Activated naive CD4-positive, alpha-beta T cell treated with anti-CD3 and anti-CD28 coated beads, Interleukin-2, amount 50 U/mL, for 24 hours (primary cell): Measurements from ENCODE around the gene CACNA2D3.

Experiments used
- H3K27ac Mint-ChIP-seq: one replicate; pipeline ENCODE4 v1.8.0; 2021; ENCODE audit warnings: mild to moderate bottlenecking, mixed read lengths
- H3K27me3 Mint-ChIP-seq: one replicate; pipeline ENCODE4 v1.8.0; 2021; ENCODE audit warnings: mixed read lengths
- H3K36me3 Mint-ChIP-seq: one replicate; pipeline ENCODE4 v1.8.0; 2021; ENCODE audit warnings: mixed read lengths
- H3K4me1 Mint-ChIP-seq: one replicate; pipeline ENCODE4 v1.8.0; 2021; ENCODE audit warnings: mixed read lengths
- H3K4me3 Mint-ChIP-seq: one replicate; pipeline ENCODE4 v1.8.0; 2021; ENCODE audit warnings: mild to moderate bottlenecking, mixed read lengths
- H3K9me3 Mint-ChIP-seq: one replicate; pipeline ENCODE4 v1.8.0; 2021; ENCODE audit warnings: mixed read lengths

The CACNA2D3 gene

DNA sequence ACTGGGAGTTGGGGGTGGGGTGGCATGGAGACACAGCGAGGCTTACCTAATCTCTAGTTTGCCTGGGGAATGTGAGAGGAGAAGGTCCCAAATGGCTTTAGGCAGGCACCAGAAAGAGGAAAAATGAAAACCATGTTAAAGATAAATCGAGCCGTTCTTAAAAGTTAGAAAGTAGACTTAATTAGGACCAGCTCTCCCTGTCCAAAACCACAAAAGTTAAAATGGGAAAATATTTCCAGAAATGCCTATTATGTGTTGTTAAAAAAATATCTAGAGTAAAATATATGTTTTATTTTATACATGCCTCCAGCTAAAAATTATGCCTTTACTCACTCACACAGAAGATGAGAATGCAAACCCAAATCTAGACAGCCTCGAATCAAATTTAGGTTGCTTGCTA is 755.4 kb downstream of the CACNA2D3 start:
- Mint-ChIP-seq H3K27ac (no peak overlapping the region), H3K36me3 (no peaks in the 10 kb centered on the region)

DNA sequence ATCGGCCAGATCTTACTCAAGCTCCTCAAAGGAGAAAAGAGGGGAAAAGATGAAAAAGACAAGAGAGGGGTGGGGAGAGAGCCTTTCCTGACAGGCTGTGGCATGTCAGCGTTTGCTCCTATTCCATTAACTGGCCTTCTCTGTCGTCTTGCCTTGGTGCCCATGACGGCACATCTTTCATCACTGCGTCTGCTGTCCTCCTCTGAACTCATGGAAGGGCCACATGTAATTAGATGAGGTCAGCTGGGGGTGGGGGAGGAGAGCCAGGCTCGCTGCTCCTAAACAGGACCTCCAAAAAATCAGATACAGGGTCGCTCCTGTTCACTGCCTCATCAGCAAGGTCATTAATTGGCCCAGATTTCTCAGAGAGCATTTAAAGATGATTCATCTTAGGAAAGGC is 755.8 kb downstream of the CACNA2D3 start:
- Mint-ChIP-seq H3K4me1 (no peaks in the 10 kb centered on the region), H3K36me3 (no peaks in the 10 kb centered on the region), H3K9me3 (no peaks in the 10 kb centered on the region), H3K27ac (no peak overlapping the region), H3K27me3 (peaks cover 2% of the 10 kb centered on the region), H3K4me3 (no peak overlapping the region)

More for the DNA sequence above, 755.4 kb downstream of the CACNA2D3 start:
- H3K4me3 Mint-ChIP-seq: no peak overlapping the region
- H3K27me3 Mint-ChIP-seq: peaks cover 2% of the 10 kb centered on the region
- H3K9me3 Mint-ChIP-seq: no peaks in the 10 kb centered on the region
- no peaks in the 10 kb centered on the region for H3K4me1 Mint-ChIP-seq

DNA sequence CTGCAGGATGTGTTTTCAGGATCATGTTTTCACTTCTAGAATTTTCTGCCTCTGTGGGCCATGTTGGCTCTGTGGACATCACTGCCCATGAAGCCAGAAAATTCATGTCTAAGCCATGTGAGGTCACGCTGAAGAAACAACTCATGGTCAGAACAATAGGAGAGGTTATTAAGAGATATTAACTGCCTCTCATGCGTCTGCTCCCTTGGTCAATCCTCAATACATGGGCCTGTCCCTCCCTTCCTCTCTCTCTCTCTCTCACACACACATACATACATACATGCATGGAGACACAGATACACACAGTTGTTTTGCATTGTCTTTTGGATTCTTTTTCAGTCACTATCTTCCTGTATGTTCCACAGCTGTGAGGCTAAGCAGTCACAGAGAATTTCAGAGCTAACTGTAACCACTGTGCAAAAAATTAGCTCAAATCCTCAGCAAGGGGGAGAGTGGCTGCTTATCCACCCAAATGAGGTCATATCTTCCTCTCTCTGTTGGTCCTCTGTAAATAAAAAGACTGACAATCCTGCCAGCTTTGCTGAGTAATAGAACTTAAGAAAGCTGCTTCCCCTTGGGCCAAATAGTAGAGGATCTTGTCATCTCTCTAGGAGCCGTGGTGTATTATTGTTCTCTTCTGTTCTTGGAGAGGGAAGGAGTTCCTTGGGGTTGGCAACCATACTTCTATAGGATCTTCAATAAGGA is 759.9 kb downstream of the CACNA2D3 start:
- Mint-ChIP-seq H3K36me3 (no peaks in the 10 kb centered on the region), H3K9me3 (no peaks in the 10 kb centered on the region), H3K4me3 (no peak overlapping the region), H3K27ac (no peak overlapping the region), H3K27me3 (peaks cover 2% of the 10 kb centered on the region), H3K4me1 (no peaks in the 10 kb centered on the region)

DNA sequence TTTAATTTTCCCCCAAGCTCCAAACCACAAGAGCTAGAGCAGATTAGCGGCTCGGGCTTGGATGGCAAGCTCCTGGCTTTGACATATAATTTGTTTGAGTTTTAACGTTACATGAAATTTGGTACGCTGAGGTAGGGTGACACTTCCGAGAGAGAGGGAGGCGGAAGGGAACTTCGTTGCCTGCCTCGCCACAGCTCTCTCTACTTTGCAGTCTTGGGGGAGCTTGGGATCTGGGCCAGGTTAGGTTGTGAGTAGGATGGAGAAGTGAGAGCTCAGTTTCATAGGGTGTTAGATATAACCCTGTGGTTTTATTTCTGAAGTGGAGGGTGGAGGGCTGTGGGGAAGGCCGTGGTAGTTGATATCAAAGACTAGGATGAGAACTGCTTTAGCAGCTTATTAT is 765.8 kb downstream of the CACNA2D3 start:
- no peaks in the 10 kb centered on the region for H3K36me3 Mint-ChIP-seq
- H3K27me3 Mint-ChIP-seq: no peaks in the 10 kb centered on the region
- no peaks in the 10 kb centered on the region for H3K4me1 Mint-ChIP-seq
- H3K4me3 Mint-ChIP-seq: no peak overlapping the region
- H3K9me3 Mint-ChIP-seq: no peaks in the 10 kb centered on the region
- H3K27ac Mint-ChIP-seq: no peak overlapping the region

DNA sequence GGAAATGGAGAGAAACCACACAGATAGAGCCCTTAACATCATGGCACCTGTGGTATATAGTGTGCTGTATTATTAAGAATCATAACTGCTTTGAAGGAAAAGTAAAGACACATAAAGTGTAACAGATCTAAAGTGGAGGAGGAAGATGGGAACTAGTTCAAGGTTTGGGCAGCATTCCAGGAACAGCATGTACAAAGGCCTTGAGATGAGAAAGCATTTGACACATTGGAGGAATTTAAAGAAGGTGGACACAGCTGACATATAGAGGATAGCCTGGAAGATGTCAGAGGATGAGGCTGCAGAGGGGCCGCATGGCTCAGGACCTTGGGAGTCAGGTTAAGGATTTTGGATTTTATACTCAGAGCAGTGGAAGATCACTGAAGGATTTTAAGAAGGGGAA is 766.5 kb downstream of the CACNA2D3 start:
- no peaks in the 10 kb centered on the region for H3K27me3 Mint-ChIP-seq
- H3K36me3 Mint-ChIP-seq: no peaks in the 10 kb centered on the region
- H3K4me3 Mint-ChIP-seq: no peak overlapping the region
- H3K27ac Mint-ChIP-seq: no peak overlapping the region
- no peaks in the 10 kb centered on the region for H3K4me1 Mint-ChIP-seq
- H3K9me3 Mint-ChIP-seq: no peaks in the 10 kb centered on the region

DNA sequence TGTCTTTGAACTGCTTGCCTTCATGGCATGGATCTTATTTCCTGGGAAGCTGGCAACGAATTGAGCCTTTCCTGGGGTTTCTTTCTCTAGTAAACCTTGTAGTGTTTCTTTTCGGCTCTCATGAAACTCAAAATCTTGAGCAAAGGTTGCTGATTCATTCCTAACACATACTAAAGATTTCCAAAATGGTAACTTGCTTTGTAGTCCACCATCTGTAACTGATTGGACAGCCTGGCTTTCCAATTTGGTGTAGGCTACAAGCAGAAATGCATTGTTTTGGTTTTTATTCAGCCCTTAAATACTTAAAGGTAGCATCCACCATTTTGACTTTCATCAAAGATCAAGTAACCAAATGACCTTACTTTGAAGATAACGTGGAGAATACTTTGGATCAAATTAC is 767.4 kb downstream of the CACNA2D3 start:
- Mint-ChIP-seq H3K27me3 (no peaks in the 10 kb centered on the region), H3K36me3 (no peaks in the 10 kb centered on the region), H3K4me1 (no peaks in the 10 kb centered on the region), H3K27ac (no peak overlapping the region), H3K4me3 (no peak overlapping the region), H3K9me3 (no peaks in the 10 kb centered on the region)

DNA sequence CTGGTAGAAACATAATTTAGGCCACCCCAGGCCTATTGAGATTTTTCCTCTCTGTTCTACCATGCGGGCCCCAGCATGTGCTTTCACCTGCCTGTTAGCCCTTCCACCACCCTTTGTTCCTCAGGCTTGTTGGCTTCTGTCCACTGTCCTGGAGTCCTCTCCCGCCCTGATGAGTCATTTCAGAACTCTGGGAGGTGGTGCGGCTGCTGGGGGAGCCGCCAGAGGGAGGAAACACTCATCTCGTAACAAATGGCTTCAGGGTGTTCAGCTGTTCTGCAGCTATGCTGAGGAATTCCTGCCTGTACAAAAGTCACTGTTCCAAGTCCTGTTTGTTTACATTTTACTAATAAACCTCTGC is 769.2 kb downstream of the CACNA2D3 start:
- Mint-ChIP-seq H3K36me3 (no peaks in the 10 kb centered on the region), H3K27me3 (no peaks in the 10 kb centered on the region), H3K4me3 (no peak overlapping the region), H3K9me3 (no peaks in the 10 kb centered on the region), H3K4me1 (no peaks in the 10 kb centered on the region), H3K27ac (no peak overlapping the region)

DNA sequence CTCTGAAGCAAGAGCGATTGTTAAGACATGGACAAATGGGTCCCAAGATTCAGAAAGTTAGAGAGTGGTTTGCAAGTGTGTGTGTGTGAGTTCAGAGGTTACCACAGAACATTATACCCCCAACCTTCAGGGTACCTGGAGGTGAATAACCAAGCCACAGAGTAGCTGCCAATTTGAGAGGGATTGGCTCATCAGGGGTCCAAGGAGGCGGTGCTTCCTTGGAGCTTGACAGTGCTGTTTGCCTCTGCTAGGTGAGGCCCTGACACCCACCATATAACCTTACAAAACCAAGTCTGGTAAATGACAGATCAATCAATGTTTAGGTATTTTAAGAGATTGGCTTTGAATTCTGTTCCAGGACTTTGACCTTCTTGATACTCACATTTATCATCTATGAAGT is 769.8 kb downstream of the CACNA2D3 start:
- Mint-ChIP-seq H3K27me3 (no peaks in the 10 kb centered on the region), H3K9me3 (no peaks in the 10 kb centered on the region), H3K4me1 (no peaks in the 10 kb centered on the region), H3K27ac (no peak overlapping the region), H3K36me3 (no peaks in the 10 kb centered on the region), H3K4me3 (no peak overlapping the region)

DNA sequence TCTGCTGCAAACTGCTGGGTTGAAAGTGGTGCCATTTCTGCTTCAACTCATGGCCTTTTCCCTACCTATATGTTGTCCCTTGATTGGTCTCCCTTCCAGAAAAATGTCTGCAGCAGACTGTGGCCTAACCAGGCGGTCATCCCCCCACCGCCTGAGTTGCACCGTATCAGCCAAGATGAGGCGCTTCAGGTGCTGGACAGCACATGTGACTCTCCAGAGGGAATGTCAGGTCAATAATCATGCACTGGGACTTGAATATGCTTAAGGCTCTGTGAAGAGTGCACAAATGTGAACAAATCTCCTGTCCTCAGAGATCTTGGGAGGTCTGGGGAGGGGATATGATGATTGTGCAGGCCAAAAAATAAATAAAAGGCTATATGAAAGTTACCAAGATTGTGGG is 773.3 kb downstream of the CACNA2D3 start:
- H3K9me3 Mint-ChIP-seq: no peaks in the 10 kb centered on the region
- no peaks in the 10 kb centered on the region for H3K4me1 Mint-ChIP-seq
- H3K36me3 Mint-ChIP-seq: no peaks in the 10 kb centered on the region
- no peaks in the 10 kb centered on the region for H3K27me3 Mint-ChIP-seq
- H3K27ac Mint-ChIP-seq: no peak overlapping the region
- no peak overlapping the region for H3K4me3 Mint-ChIP-seq

DNA sequence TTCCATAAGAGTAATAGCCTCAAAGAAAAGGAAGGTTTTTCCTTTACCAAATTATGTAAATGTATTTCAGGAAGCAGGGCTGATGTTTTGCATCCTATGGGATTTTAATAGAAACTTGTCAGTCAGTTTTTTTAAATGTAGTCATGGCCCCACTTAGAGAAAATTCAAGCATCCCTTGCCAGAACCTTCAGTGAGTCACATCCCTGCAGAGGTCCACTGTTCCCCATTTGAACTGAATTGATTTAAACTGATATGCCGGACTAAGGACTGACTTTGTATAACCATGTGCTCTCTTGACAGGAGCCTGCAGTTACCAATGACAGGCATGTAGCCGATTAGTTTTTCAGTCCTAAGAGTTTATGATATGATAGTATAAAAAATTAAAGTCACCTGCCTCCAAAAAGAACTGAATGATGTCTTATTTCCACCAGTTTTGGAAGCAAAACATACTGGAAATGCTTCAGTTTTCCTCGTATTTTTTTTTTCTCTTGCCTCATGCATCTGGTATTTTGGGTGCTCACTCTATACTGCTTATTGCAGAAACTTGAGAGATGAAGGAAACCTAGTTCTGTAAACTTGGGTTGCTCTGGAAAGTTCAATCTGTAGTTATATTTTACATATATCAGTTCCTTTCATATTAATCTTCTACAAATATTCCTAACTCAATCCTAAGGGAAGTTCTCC is 774.8 kb downstream of the CACNA2D3 start:
- Mint-ChIP-seq H3K4me3 (no peak overlapping the region), H3K27ac (no peak overlapping the region), H3K36me3 (no peaks in the 10 kb centered on the region), H3K9me3 (no peaks in the 10 kb centered on the region), H3K4me1 (no peaks in the 10 kb centered on the region), H3K27me3 (no peaks in the 10 kb centered on the region)

DNA sequence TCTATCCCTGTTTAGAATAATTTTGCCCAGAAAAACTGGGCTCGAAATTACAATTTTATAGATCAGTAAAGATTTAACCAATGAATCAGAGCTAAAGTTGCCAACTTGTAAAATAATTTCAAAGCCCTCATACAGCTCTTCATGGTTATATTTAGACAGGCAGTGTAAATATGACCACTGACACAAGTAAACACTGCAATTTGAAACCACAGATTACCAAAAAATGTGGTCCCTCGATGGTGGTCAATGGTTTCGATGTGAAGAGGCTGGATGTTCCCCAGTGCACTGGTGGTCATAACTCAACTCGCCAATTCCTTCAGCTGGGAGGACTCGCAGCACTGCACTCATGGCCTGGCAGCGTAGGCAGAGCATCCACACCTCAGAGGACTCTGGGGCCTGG is 776.9 kb downstream of the CACNA2D3 start:
- Mint-ChIP-seq H3K27me3 (no peaks in the 10 kb centered on the region), H3K4me1 (no peaks in the 10 kb centered on the region), H3K27ac (no peak overlapping the region), H3K9me3 (no peaks in the 10 kb centered on the region), H3K36me3 (no peaks in the 10 kb centered on the region), H3K4me3 (no peak overlapping the region)

DNA sequence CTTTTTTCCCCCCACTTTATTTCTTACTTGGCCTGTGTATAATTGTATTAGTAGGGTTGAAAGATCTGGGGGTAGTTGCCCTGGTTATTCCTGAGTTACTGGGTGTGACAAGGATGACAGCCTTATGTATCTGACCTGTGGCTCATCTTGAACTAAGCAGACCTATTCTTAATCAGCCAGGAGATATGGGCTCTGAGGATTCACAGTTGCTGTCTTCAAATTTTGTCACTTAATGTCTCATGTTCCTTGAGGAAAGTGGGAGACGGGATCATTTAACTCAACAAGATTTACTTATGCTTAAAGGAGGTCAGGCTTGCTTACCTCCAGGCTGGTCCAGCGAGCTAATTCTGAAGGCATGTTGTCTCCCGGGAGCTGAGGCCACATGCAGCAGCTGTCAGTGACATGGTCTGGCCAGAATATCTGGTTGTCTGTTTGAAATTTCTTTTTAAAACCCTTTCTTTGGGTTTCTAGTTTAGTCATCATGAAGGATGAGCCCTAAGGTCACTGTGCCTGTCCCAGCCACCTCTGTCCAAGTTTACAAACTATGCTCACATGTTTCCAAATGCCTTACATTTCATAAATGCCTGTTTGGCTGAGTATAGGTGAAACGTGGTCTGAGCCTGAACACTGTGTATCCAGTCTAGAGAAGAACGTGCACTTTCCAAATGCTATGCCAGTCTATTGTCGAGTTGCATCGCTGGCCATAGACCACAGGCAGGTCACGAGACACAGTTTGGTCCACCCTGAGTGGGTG is 778.7 kb downstream of the CACNA2D3 start:
- no peaks in the 10 kb centered on the region for H3K27me3 Mint-ChIP-seq
- no peaks in the 10 kb centered on the region for H3K9me3 Mint-ChIP-seq
- H3K4me3 Mint-ChIP-seq: no peak overlapping the region
- H3K36me3 Mint-ChIP-seq: no peaks in the 10 kb centered on the region
- H3K4me1 Mint-ChIP-seq: no peaks in the 10 kb centered on the region
- no peak overlapping the region for H3K27ac Mint-ChIP-seq

DNA sequence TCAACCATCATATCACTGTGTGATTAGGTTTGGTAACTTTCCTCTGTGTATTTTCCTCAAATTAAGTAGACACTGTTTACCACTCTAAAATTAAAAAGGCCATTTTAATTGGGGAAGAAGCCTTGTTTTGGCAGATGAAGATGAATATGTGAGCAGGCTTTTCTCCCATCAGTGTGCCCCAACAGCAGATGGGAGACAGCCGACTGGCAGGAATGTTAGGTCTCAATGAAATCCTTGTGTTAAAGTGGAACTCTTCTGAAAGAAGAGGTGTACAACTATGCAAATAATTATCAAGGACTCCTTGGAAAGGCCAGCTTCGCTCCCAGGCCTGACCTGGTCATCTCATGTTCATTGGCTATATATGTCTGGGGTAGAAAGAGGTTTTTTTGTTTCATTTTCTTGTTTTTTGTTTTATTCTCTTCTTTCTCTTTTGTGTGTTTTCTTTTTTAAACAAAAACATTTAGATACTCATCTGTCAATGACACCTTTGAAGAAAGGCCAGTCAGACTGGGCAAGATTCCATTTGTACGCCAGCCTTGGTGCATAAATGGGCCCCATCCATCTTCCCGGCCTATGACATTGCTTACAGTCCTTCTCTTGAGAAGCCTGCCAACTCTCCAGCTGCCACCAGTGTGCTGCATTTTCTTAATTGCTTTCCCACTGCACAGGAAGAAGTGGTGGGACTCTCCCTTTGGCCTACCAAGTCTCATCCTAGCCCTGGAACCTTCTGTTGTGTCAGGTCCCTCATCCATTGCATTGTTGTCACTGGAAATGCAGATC is 779.7 kb downstream of the CACNA2D3 start:
- no peak overlapping the region for H3K4me3 Mint-ChIP-seq
- no peaks in the 10 kb centered on the region for H3K27me3 Mint-ChIP-seq
- no peaks in the 10 kb centered on the region for H3K36me3 Mint-ChIP-seq
- H3K4me1 Mint-ChIP-seq: no peaks in the 10 kb centered on the region
- H3K27ac Mint-ChIP-seq: no peak overlapping the region
- H3K9me3 Mint-ChIP-seq: no peaks in the 10 kb centered on the region

DNA sequence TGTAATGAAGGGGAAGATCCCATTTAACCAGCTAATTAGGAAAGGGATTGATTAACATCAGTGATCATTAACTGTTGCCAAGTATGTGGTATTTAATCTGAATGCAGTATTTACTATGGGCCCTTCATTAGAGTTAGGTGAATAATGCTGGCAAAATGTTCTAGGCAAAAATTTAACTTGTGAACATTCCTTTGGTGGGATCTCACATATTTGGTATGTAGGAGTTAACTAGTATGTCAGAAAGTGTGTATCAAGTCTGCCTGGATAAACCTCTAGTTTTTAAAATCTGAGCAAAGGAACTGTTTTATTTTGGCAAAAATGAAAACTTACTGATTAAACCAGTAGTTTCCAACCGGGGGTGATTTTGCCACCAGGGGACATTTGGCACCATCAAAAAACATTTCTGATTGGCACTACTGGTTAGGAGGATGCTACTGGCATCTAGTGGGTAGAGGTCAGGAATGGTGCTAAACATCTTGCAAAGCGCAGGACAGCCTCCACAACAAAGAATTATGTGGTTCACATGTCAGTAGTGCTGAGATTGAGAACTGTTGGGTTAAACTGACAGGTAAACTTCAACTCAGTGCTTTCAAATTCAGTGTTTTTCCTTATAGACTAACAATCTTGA is 783.0 kb downstream of the CACNA2D3 start:
- Mint-ChIP-seq H3K27me3 (no peaks in the 10 kb centered on the region), H3K36me3 (no peaks in the 10 kb centered on the region), H3K27ac (no peak overlapping the region), H3K9me3 (no peaks in the 10 kb centered on the region), H3K4me3 (no peak overlapping the region), H3K4me1 (no peaks in the 10 kb centered on the region)

DNA sequence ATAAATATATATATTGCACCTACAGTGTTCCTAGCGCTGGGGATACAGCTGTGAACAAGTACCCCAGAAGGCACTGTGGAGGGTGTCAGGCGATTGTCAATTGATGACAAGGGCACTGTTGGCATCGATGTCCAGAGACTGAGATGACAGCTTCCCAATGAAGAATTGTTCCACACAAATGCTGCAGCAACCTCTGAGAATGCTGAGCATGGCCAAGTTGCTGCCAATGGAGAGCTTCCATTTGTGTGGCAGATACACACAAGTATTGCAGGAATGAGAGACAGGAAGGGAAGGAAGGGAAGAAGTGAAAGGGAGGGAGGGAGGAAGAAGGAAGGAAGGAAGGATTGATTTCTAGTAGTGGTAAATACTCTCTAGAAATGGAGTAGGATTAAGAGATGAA is 783.6 kb downstream of the CACNA2D3 start:
- no peaks in the 10 kb centered on the region for H3K4me1 Mint-ChIP-seq
- no peak overlapping the region for H3K4me3 Mint-ChIP-seq
- no peaks in the 10 kb centered on the region for H3K36me3 Mint-ChIP-seq
- no peak overlapping the region for H3K27ac Mint-ChIP-seq
- H3K9me3 Mint-ChIP-seq: no peaks in the 10 kb centered on the region
- no peaks in the 10 kb centered on the region for H3K27me3 Mint-ChIP-seq
